C4-2B (cell line): ENCODE measurements around the gene GRK6.

Experiments
- CTCF ChIP-seq: fragments of 450-650 bp; conservative IDR thresholded peaks from 2 replicates; pipeline ENCODE4 v1.5.1; 2017; ENCODE audit warnings: mild to moderate bottlenecking
- ZFX ChIP-seq: fragments of 450-650 bp; IDR thresholded peaks from 2 replicates; pipeline ENCODE4 v1.6.1; 2017

- TF ChIP-seq CTCF, result no peak
- TF ChIP-seq ZFX, result no peak
These were observed 7.4 kb upstream of the GRK6 start for GRCh38 chr5:177419046-177419445.
